Measurements from ENCODE around the gene ARHGAP18. TPM values are rescaled to one million over a fixed set of nuclear protein-coding genes. Genes with fewer than 3 reads are reported as not detected.

ARHGAP18 gene
- total and polyA plus RNA-seq, 2 of the 13 experiments (the other 11 are each of a cell fraction or from before 2014, with no cell fraction given) = 58.2 to 115 TPM

DNA sequence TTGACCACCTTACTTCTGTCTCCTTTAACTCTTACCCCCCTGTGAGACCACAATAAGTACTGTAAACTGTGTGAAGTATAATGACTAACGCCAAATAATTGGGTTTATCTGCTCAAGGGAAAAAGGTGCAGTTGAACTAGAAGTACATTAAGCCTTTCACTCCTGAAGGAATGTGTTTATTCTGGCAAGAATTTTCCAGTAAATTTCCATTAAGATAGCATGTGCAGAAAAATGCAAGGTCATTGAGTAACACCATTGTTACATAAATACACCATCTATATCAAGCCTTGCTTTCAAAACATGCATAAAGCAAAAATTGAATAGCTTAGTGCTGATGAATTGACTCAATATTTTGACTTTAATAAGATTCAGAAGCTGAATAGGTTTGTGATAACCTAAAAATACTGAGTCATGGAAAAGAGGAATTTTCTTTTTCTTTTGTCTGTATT lies 65.4 kb downstream of the ARHGAP18 start (continued):
- TF ChIP-seq, protein P1, sequence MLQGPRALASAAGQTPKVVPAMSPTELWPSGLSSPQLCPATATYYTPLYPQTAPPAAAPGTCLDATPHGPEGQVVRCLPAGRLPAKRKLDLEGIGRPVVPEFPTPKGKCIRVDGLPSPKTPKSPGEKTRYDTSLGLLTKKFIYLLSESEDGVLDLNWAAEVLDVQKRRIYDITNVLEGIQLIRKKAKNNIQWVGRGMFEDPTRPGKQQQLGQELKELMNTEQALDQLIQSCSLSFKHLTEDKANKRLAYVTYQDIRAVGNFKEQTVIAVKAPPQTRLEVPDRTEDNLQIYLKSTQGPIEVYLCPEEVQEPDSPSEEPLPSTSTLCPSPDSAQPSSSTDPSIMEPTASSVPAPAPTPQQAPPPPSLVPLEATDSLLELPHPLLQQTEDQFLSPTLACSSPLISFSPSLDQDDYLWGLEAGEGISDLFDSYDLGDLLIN (CRISPR knock-in tag; IDR thresholded peaks at IDR 0.05; ENCODE audit: borderline replicate concordance) = no peak
- TF ChIP-seq ZNF33B (CRISPR knock-in tag; IDR thresholded peaks at IDR 0.05) (no peak), ZC3H4 (CRISPR knock-in tag; IDR thresholded peaks at IDR 0.05; ENCODE audit: borderline replicate concordance) (no peak), GABPA (IDR thresholded peaks at IDR 0.05; ENCODE audit: low read depth, low read length) (no peak), GABPA (CRISPR knock-in tag; IDR thresholded peaks at IDR 0.05; ENCODE audit: low read depth) (no peak), ZNF510 (CRISPR knock-in tag; IDR thresholded peaks at IDR 0.05; ENCODE audit: low read depth) (no peak), NR2F6 (IDR thresholded peaks at IDR 0.05) (peak; percentile 34; the same call in 1 of the 2 replicates), NR2F6 (CRISPR knock-in tag; IDR thresholded peaks at IDR 0.05) (peak; percentile 65; the same call in 1 of the 2 replicates), GPN1 (CRISPR knock-in tag; IDR thresholded peaks at IDR 0.05; ENCODE audit: borderline replicate concordance) (no peak), MIER2 (CRISPR knock-in tag; IDR thresholded peaks at IDR 0.05) (peak; percentile 45; the same call in 1 of the 2 replicates), JDP2 (CRISPR knock-in tag; IDR thresholded peaks at IDR 0.05; ENCODE audit: borderline replicate concordance) (no peak), CREB1 (IDR thresholded peaks at IDR 0.05) (no peak), CREB1 (CRISPR knock-in tag; IDR thresholded peaks at IDR 0.05) (peak; percentile 44; the same call in 1 of the 2 replicates), ZNF337 (CRISPR knock-in tag; IDR thresholded peaks at IDR 0.05; ENCODE audit: borderline replicate concordance, low read depth) (no peak), ZNF331 (CRISPR knock-in tag; IDR thresholded peaks at IDR 0.05) (peak; percentile 65; the same call in 1 of the 2 replicates)
- TF ChIP-seq, protein P2, sequence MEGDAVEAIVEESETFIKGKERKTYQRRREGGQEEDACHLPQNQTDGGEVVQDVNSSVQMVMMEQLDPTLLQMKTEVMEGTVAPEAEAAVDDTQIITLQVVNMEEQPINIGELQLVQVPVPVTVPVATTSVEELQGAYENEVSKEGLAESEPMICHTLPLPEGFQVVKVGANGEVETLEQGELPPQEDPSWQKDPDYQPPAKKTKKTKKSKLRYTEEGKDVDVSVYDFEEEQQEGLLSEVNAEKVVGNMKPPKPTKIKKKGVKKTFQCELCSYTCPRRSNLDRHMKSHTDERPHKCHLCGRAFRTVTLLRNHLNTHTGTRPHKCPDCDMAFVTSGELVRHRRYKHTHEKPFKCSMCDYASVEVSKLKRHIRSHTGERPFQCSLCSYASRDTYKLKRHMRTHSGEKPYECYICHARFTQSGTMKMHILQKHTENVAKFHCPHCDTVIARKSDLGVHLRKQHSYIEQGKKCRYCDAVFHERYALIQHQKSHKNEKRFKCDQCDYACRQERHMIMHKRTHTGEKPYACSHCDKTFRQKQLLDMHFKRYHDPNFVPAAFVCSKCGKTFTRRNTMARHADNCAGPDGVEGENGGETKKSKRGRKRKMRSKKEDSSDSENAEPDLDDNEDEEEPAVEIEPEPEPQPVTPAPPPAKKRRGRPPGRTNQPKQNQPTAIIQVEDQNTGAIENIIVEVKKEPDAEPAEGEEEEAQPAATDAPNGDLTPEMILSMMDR (CRISPR knock-in tag; IDR thresholded peaks at IDR 0.05) = no peak
- TF ChIP-seq, protein P3, sequence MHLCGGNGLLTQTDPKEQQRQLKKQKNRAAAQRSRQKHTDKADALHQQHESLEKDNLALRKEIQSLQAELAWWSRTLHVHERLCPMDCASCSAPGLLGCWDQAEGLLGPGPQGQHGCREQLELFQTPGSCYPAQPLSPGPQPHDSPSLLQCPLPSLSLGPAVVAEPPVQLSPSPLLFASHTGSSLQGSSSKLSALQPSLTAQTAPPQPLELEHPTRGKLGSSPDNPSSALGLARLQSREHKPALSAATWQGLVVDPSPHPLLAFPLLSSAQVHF (CRISPR knock-in tag; IDR thresholded peaks at IDR 0.05) = no peak
- TF ChIP-seq, protein P4, sequence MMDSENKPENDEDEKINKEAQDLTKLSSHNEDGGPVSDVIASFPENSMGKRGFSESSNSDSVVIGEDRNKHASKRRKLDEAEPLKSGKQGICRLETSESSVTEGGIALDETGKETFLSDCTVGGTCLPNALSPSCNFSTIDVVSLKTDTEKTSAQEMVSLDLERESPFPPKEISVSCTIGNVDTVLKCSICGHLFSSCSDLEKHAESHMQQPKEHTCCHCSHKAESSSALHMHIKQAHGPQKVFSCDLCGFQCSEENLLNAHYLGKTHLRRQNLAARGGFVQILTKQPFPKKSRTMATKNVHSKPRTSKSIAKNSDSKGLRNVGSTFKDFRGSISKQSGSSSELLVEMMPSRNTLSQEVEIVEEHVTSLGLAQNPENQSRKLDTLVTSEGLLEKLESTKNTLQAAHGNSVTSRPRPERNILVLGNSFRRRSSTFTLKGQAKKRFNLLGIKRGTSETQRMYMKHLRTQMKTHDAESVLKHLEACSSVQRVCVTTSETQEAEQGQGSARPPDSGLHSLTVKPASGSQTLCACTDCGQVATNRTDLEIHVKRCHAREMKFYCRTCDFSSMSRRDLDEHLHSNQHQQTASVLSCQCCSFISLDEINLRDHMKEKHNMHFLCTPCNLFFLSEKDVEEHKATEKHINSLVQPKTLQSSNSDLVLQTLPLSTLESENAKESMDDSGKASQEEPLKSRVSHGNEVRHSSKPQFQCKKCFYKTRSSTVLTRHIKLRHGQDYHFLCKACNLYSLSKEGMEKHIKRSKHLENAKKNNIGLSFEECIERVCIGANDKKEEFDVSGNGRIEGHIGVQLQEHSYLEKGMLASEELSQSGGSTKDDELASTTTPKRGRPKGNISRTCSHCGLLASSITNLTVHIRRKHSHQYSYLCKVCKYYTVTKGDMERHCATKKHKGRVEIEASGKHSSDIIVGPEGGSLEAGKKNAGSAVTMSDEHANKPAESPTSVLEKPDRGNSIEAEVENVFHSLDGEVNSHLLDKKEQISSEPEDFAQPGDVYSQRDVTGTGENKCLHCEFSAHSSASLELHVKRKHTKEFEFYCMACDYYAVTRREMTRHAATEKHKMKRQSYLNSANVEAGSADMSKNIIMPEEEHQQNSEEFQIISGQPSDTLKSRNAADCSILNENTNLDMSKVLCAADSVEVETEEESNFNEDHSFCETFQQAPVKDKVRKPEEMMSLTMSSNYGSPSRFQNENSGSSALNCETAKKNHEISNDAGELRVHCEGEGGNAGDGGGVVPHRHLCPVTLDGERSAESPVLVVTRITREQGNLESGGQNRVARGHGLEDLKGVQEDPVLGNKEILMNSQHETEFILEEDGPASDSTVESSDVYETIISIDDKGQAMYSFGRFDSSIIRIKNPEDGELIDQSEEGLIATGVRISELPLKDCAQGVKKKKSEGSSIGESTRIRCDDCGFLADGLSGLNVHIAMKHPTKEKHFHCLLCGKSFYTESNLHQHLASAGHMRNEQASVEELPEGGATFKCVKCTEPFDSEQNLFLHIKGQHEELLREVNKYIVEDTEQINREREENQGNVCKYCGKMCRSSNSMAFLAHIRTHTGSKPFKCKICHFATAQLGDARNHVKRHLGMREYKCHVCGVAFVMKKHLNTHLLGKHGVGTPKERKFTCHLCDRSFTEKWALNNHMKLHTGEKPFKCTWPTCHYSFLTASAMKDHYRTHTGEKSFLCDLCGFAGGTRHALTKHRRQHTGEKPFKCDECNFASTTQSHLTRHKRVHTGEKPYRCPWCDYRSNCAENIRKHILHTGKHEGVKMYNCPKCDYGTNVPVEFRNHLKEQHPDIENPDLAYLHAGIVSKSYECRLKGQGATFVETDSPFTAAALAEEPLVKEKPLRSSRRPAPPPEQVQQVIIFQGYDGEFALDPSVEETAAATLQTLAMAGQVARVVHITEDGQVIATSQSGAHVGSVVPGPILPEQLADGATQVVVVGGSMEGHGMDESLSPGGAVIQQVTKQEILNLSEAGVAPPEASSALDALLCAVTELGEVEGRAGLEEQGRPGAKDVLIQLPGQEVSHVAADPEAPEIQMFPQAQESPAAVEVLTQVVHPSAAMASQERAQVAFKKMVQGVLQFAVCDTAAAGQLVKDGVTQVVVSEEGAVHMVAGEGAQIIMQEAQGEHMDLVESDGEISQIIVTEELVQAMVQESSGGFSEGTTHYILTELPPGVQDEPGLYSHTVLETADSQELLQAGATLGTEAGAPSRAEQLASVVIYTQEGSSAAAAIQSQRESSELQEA (CRISPR knock-in tag; IDR thresholded peaks at IDR 0.05; ENCODE audit: not compliant biosample characterization) = no peak
- TF ChIP-seq, protein P5, sequence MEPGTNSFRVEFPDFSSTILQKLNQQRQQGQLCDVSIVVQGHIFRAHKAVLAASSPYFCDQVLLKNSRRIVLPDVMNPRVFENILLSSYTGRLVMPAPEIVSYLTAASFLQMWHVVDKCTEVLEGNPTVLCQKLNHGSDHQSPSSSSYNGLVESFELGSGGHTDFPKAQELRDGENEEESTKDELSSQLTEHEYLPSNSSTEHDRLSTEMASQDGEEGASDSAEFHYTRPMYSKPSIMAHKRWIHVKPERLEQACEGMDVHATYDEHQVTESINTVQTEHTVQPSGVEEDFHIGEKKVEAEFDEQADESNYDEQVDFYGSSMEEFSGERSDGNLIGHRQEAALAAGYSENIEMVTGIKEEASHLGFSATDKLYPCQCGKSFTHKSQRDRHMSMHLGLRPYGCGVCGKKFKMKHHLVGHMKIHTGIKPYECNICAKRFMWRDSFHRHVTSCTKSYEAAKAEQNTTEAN (CRISPR knock-in tag; conservative IDR thresholded peaks at IDR 0.05) = no peak
